Measurements from ENCODE around the gene GTF3C5.
"Not testable (repeated sequence)": the region's sequence is repeated elsewhere in the genome, so short reads cannot be mapped to it uniquely, and the experiment has no call there.

GTF3C5 gene

GRCh38 chr9:133032171-133032570 is 1.4 kb downstream of the GTF3C5 start:
- DNase-seq (ENCODE audit: low read depth), result no peak
- peak overlapping the region; percentile 96; the same call in 1 of the 2 replicates for H3K4me3 ChIP-seq (ENCODE audit: low read length)
- TF ChIP-seq CTCF (conservative IDR thresholded peaks at IDR 0.05; ENCODE audit: low read length), result no peak

- peak; percentile 3 for DNase-seq (ENCODE audit: low read depth)
- no peak overlapping the region for H3K4me3 ChIP-seq (ENCODE audit: low read length)
- TF ChIP-seq CTCF (conservative IDR thresholded peaks at IDR 0.05; ENCODE audit: low read length), result no peak
Measured at GRCh38 chr9:133035669-133036068, 4.9 kb downstream of the GTF3C5 start.

GRCh38 chr9:133037775-133038515 is 7.1 kb downstream of the GTF3C5 start:
- no peak for TF ChIP-seq CTCF (conservative IDR thresholded peaks at IDR 0.05; ENCODE audit: low read length)
- no peak for DNase-seq (ENCODE audit: low read depth)
- H3K4me3 ChIP-seq (ENCODE audit: low read length), result no peak overlapping the region

GRCh38 chr9:133040892-133041479 is 10.2 kb downstream of the GTF3C5 start:
- peak; percentile 60 for DNase-seq (ENCODE audit: low read depth)
- not testable (repeated sequence) for H3K4me3 ChIP-seq (ENCODE audit: low read length)
- peak; percentile 67 for TF ChIP-seq CTCF (conservative IDR thresholded peaks at IDR 0.05; ENCODE audit: low read length)

- no peak overlapping the region for H3K4me3 ChIP-seq (ENCODE audit: low read length)
- no peak for TF ChIP-seq CTCF (conservative IDR thresholded peaks at IDR 0.05; ENCODE audit: low read length)
- no peak for DNase-seq (ENCODE audit: low read depth)
Measured at GRCh38 chr9:133041958-133042357, 11.2 kb downstream of the GTF3C5 start.

- DNase-seq (ENCODE audit: low read depth), result no peak
- H3K4me3 ChIP-seq (ENCODE audit: low read length), result no peak overlapping the region
- no peak for TF ChIP-seq CTCF (conservative IDR thresholded peaks at IDR 0.05; ENCODE audit: low read length)
Measured at GRCh38 chr9:133042676-133043075, 11.9 kb downstream of the GTF3C5 start.

GRCh38 chr9:133043449-133044035 is 12.7 kb downstream of the GTF3C5 start:
- no peak overlapping the region for H3K4me3 ChIP-seq (ENCODE audit: low read length)
- no peak for TF ChIP-seq CTCF (conservative IDR thresholded peaks at IDR 0.05; ENCODE audit: low read length)
- no peak for DNase-seq (ENCODE audit: low read depth)
